K562 (cell line): ENCODE results near the gene RPL7A. TPM values are rescaled to one million over a fixed set of nuclear protein-coding genes. Genes with fewer than 3 reads are reported as not detected.

Experiments used
- CCNT2 ChIP-seq: IDR thresholded peaks from 2 replicates; pipeline ENCODE4 v1.6.1; 2011; ENCODE audit warnings: borderline replicate concordance, low read depth, mild to moderate bottlenecking, moderate library complexity, mixed read lengths, low read length; ENCODE audit not compliant: insufficient read length; ENCODE audit errors: extremely low read depth
- CREB1 ChIP-seq, 2 experiments: sonication (generic) in 1 of 2; formaldehyde crosslinking in 1 of 2; IDR thresholded peaks; 2 replicates each; pipeline versions ENCODE4 v1.6.1 to v1.8.0; 2012 to 2022; ENCODE audit warnings: inconsistent platforms in 1 of 2, mild to moderate bottlenecking in 1 of 2, missing genetic modification reagents in 1 of 2, moderate library complexity in 1 of 2
- DMBX1 ChIP-seq: fragments of 250-450 bp; sonication (Bioruptor Pico); IDR thresholded peaks from 2 replicates; pipeline ENCODE4 v1.8.0; 2022; ENCODE audit warnings: inconsistent platforms, mild to moderate bottlenecking, moderate library complexity, borderline replicate concordance
- FIP1L1 ChIP-seq: fragments of 200-400 bp; formaldehyde crosslinking; IDR thresholded peaks from 2 replicates; pipeline ENCODE4 v1.6.1; 2018; ENCODE audit warnings: mild to moderate bottlenecking, low read depth, low read length; ENCODE audit not compliant: poor library complexity, severe bottlenecking
- FOXA3 ChIP-seq, 2 experiments: fragments of 450-650 bp in 1 of 2; sonication (generic) in 1 of 2; formaldehyde crosslinking; IDR thresholded peaks in 1 of 2; conservative IDR thresholded peaks in 1 of 2; 2 replicates each; pipeline versions ENCODE4 v1.4.0 to v1.8.0; 2020 to 2022; ENCODE audit warnings: mild to moderate bottlenecking in 2 of 2, missing genetic modification reagents in 1 of 2
- FOXK2 ChIP-seq, 2 experiments: fragments of 450-650 bp; IDR thresholded peaks in 1 of 2; conservative IDR thresholded peaks in 1 of 2; 2 replicates each; pipeline ENCODE4 v1.6.1; 2016; ENCODE audit warnings: low read depth in 2 of 2, mild to moderate bottlenecking in 1 of 2
- HOXB6 ChIP-seq: fragments of 250-450 bp; sonication (Bioruptor Pico); IDR thresholded peaks from 2 replicates; pipeline ENCODE4 v1.5.1; 2022; ENCODE audit warnings: mild to moderate bottlenecking, borderline replicate concordance
- MAFK ChIP-seq: IDR thresholded peaks from 2 replicates; pipeline ENCODE4 v1.6.1; 2011; ENCODE audit warnings: low read length, improper control_type of control experiment
- PHTF2 ChIP-seq: fragments of 250-450 bp; sonication (Bioruptor Pico); IDR thresholded peaks from 2 replicates; pipeline ENCODE4 v1.5.0; 2021; ENCODE audit warnings: mild to moderate bottlenecking
- POLR2H ChIP-seq: IDR thresholded peaks from 2 replicates; pipeline ENCODE4 v1.6.1; 2016; ENCODE audit warnings: missing genetic modification characterization, low read depth, mild to moderate bottlenecking, control low read depth, missing compliant biosample characterization, moderate library complexity
- RB1 ChIP-seq: fragments of 450-650 bp; IDR thresholded peaks from 2 replicates; pipeline ENCODE4 v1.6.1; 2017; ENCODE audit warnings: low read depth, mild to moderate bottlenecking
- SIRT6 ChIP-seq: IDR thresholded peaks from one replicate; pipeline ENCODE4 v1.6.1; 2012; ENCODE audit warnings: low read depth, mild to moderate bottlenecking, control low read depth, inconsistent platforms, low read length, moderate library complexity
- SMAD2 ChIP-seq: fragments of 150-350 bp; IDR thresholded peaks from 2 replicates; pipeline ENCODE4 v1.6.1; 2014; ENCODE audit warnings: low read depth, mild to moderate bottlenecking, low read length
- SRF ChIP-seq, 2 experiments: fragments of 250-450, 450-650 bp in 1 of 2; sonication (Bioruptor Pico) in 1 of 2; sonication (generic) in 1 of 2; formaldehyde crosslinking; IDR thresholded peaks; 2 replicates each; pipeline versions ENCODE4 v1.5.0 to v1.5.1; 2020 to 2022; ENCODE audit warnings: mild to moderate bottlenecking in 1 of 2, missing genetic modification reagents in 1 of 2
- SRSF3 ChIP-seq: fragments of 200-400 bp; formaldehyde crosslinking; IDR thresholded peaks from 2 replicates; pipeline ENCODE4 v1.6.1; 2016; ENCODE audit warnings: mild to moderate bottlenecking, low read length, moderate library complexity; ENCODE audit not compliant: insufficient read depth
- TBL1XR1 ChIP-seq, 2 experiments: IDR thresholded peaks; 2 replicates each; pipeline ENCODE4 v1.6.1; 2012; ENCODE audit warnings: improper control_type of control experiment in 2 of 2, low read length in 2 of 2, mild to moderate bottlenecking in 1 of 2
- ZFX ChIP-seq: sonication (generic); formaldehyde crosslinking; IDR thresholded peaks from 2 replicates; pipeline ENCODE4 v1.8.0; 2022; ENCODE audit warnings: mild to moderate bottlenecking, missing genetic modification reagents, moderate library complexity
- ZKSCAN1 ChIP-seq: fragments of 150-350 bp; IDR thresholded peaks from 2 replicates; pipeline ENCODE4 v1.6.1; 2016; ENCODE audit warnings: low read depth, low read length
- ZNF121 ChIP-seq: sonication (generic); formaldehyde crosslinking; conservative IDR thresholded peaks from 2 replicates; pipeline ENCODE4 v1.8.0; 2022; ENCODE audit warnings: missing genetic modification reagents
- ZNF217 ChIP-seq: sonication (generic); formaldehyde crosslinking; IDR thresholded peaks from 2 replicates; pipeline ENCODE4 v1.8.0; 2022; ENCODE audit warnings: mild to moderate bottlenecking, missing genetic modification reagents
- ZNF232 ChIP-seq: sonication (generic); formaldehyde crosslinking; IDR thresholded peaks from 2 replicates; pipeline ENCODE4 v1.8.0; 2022; ENCODE audit warnings: mild to moderate bottlenecking, missing genetic modification reagents
- ZNF41 ChIP-seq: fragments of 250-450 bp; sonication (Bioruptor Pico); conservative IDR thresholded peaks from 2 replicates; pipeline ENCODE4 v1.4.0; 2020; ENCODE audit warnings: mild to moderate bottlenecking
- ZNF639 ChIP-seq, 2 experiments: fragments of 200-800 bp in 1 of 2; sonication (Bioruptor generic) in 1 of 2; sonication (generic) in 1 of 2; formaldehyde crosslinking in 1 of 2; IDR thresholded peaks in 1 of 2; conservative IDR thresholded peaks in 1 of 2; 2 replicates each; pipeline versions ENCODE4 v1.5.0 to v1.6.1; 2016 to 2020; ENCODE audit warnings: missing compliant biosample characterization in 1 of 2, missing genetic modification characterization in 1 of 2, missing genetic modification reagents in 1 of 2
- ZNF696 ChIP-seq: fragments of 250-450 bp; sonication (Bioruptor Pico); conservative IDR thresholded peaks from 2 replicates; pipeline ENCODE4 v1.4.0; 2020; ENCODE audit warnings: mild to moderate bottlenecking, moderate library complexity
- ZNF780A ChIP-seq: fragments of 250-450 bp; sonication (Bioruptor Pico); IDR thresholded peaks from 2 replicates; pipeline ENCODE4 v1.5.0; 2021; ENCODE audit warnings: mild to moderate bottlenecking
- polyA plus RNA-seq, 8 experiments: library from polyadenylated mRNA; depleted of rRNA in 4 of 8; stranded (reverse) in 5 of 8; unstranded in 3 of 8; fragments of >200 nt; fragmentation: Nextera tagmentation in 2 of 8; fragmentation: Illumina TruSeq in 1 of 8; extraction: Ambion mirVana in 2 of 8; extraction: Trizol in 1 of 8; gene quantifications; 2 replicates each; pipeline versions ENCODE4 v1.2.1 to v1.2.3, GENCODE V29; 2011 to 2014; ENCODE audit warnings: inconsistent platforms in 1 of 8, missing spikeins in 1 of 8
- total RNA-seq, 7 experiments: library from RNA; depleted of rRNA in 6 of 7; stranded (reverse); fragments of >200 nt in 6 of 7; fragmentation: Illumina TruSeq in 2 of 7; extraction: Trizol in 2 of 7; gene quantifications; 2 replicates each; pipeline versions ENCODE4 v1.2.1 to v1.2.3, GENCODE V29; 2011 to 2021; ENCODE audit warnings: low replicate concordance in 1 of 7
- TF ChIP-seq, protein P1 (sequence below): IDR thresholded peaks from 3 replicates; pipeline ENCODE4 v1.6.1; 2011; ENCODE audit warnings: borderline replicate concordance, mild to moderate bottlenecking; ENCODE audit not compliant: insufficient read length, insufficient read depth

Gene RPL7A
- total and polyA plus RNA-seq, 9 of the 15 experiments (the other 6 are each of a cell fraction or from before 2014, with no cell fraction given): 1,935 to 3,760 (median 2,652) TPM

DNA sequence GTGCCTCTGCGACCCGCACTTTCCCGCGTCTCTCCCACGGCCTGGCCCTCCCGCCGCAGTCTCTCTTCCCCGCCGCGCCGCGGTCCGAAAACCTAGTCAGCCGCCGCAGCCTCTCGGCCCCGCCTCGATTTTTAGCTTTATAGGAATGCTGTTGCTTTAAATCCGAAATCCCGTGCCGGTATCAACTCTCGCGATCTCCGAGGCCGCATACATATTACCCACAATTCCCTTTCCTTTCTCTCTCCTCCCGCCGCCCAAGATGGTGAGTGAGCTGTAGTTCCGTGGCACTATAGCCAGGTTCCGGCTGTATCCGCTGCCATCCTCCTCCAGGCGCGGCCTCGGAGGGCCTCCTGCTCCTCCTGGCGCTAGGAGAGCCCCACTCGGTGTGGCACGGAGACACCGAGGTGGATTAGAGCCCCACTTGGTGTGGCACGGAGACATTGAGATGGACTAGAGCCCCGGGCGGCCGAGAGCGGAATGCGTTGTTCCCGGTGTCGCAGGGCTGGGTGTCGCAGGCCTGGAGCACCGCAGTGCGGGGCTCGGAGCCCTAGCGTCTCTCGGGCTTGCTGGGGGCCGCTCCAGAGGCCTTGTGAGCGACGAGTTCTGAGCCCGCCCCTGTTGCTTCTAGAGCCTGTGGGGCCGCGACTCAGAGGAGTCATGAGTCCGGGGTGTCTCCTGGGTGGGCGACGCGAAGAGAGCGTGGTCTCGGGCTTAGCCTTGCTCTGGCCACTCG is at the start of gene RPL7A, which contains the start of gene MED22 (continued):
- TF ChIP-seq ZNF639 (CRISPR knock-in tag; conservative IDR thresholded peaks at IDR 0.05 in 1 of 2, IDR thresholded peaks at IDR 0.05 in 1 of 2): no peak
- TF ChIP-seq, protein P1, sequence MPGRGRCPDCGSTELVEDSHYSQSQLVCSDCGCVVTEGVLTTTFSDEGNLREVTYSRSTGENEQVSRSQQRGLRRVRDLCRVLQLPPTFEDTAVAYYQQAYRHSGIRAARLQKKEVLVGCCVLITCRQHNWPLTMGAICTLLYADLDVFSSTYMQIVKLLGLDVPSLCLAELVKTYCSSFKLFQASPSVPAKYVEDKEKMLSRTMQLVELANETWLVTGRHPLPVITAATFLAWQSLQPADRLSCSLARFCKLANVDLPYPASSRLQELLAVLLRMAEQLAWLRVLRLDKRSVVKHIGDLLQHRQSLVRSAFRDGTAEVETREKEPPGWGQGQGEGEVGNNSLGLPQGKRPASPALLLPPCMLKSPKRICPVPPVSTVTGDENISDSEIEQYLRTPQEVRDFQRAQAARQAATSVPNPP: no peak
- no peak for TF ChIP-seq PHTF2 (CRISPR knock-in tag)
- no peak for TF ChIP-seq ZNF217 (CRISPR knock-in tag)
- no peak for TF ChIP-seq HOXB6
- no peak for TF ChIP-seq ZNF696 (CRISPR knock-in tag)
- peak; percentile 89 for TF ChIP-seq FIP1L1
- TF ChIP-seq ZNF780A (CRISPR knock-in tag): no peak
- TF ChIP-seq POLR2H (tag): peak; percentile 95
- TF ChIP-seq SIRT6: no peak
- no peak for TF ChIP-seq CCNT2
- no peak for TF ChIP-seq MAFK
- peak; percentile 73 for TF ChIP-seq RB1
- TF ChIP-seq FOXA3 (CRISPR knock-in tag; conservative IDR thresholded peaks at IDR 0.05 in 1 of 2, IDR thresholded peaks at IDR 0.05 in 1 of 2): no peak
- no peak for TF ChIP-seq ZNF41 (CRISPR knock-in tag)
- TF ChIP-seq ZKSCAN1: peak; percentile 12; the same call in 1 of the 2 replicates
- TF ChIP-seq ZFX (CRISPR knock-in tag): peak; percentile 74
- peak; percentile 54; the same call in 1 of the 2 replicates for TF ChIP-seq CREB1 (IDR thresholded peaks at IDR 0.05)
- no peak; the same call in 1 of the 2 replicates for TF ChIP-seq CREB1 (CRISPR knock-in tag; IDR thresholded peaks at IDR 0.05)
- TF ChIP-seq SRF (CRISPR knock-in tag; IDR thresholded peaks at IDR 0.05): no peak
- TF ChIP-seq FOXK2 (conservative IDR thresholded peaks at IDR 0.05 in 1 of 2, IDR thresholded peaks at IDR 0.05 in 1 of 2; ENCODE audit: low read depth in 2 of 2): peak; percentile 55 to 82; a peak in 3 of 4 replicates
- TF ChIP-seq ZNF121 (CRISPR knock-in tag): no peak
- no peak for TF ChIP-seq DMBX1 (CRISPR knock-in tag)
- no peak for TF ChIP-seq TBL1XR1 (IDR thresholded peaks at IDR 0.05; ENCODE audit: low read length in 2 of 2)
- no peak for TF ChIP-seq ZNF232 (CRISPR knock-in tag)
- TF ChIP-seq SMAD2: no peak
- TF ChIP-seq SRSF3: no peak
